ENCODE measurements around the gene DOCK2. TPM values are rescaled to one million over a fixed set of nuclear protein-coding genes. Genes with fewer than 3 reads are reported as not detected.
A peak's percentile ranks its signal among the peaks of the same experiment; 100 is the strongest.

DOCK2 gene
- total RNA-seq, 1 donor from 2014 or later, result 108 TPM

GRCh38 chr5:169785771-169786618 lies 148.9 kb downstream of the DOCK2 start:
- DNase-seq (no peak), ATAC-seq (no peak)
- intact Hi-C loops (cut with DNase I), result no loop called here
- H3K4me3 ChIP-seq, result no peak overlapping the region
- no peaks in the 10 kb centered on the region for H3K27me3 ChIP-seq (ENCODE audit: low read depth)
- H3K27ac ChIP-seq, result no peak overlapping the region
- no peaks in the 10 kb centered on the region for H3K36me3 ChIP-seq
- no peaks in the 10 kb centered on the region for H3K4me1 ChIP-seq
- TF ChIP-seq CTCF (IDR thresholded peaks at IDR 0.05), result no peak
- H3K9me3 ChIP-seq, result no peaks in the 10 kb centered on the region

- ATAC-seq, result peak; percentile 41 to 65
- DNase-seq, result no peak
- no peaks in the 10 kb centered on the region for H3K9me3 ChIP-seq
- no peaks in the 10 kb centered on the region for H3K36me3 ChIP-seq
- TF ChIP-seq CTCF (IDR thresholded peaks at IDR 0.05), result no peak
- intact Hi-C loops (cut with DNase I), result no loop called here
- H3K4me3 ChIP-seq, result no peak overlapping the region
- H3K27ac ChIP-seq, result no peak overlapping the region
- H3K27me3 ChIP-seq (ENCODE audit: low read depth), result no peaks in the 10 kb centered on the region
- no peaks in the 10 kb centered on the region for H3K4me1 ChIP-seq
Observed at GRCh38 chr5:169788168-169788567, 151.1 kb downstream of the DOCK2 start.

GRCh38 chr5:169789417-169789940 lies 152.4 kb downstream of the DOCK2 start:
- Histone ChIP-seq H3K4me1 (no peaks in the 10 kb centered on the region), H3K36me3 (peaks cover 6% of the 10 kb centered on the region), H3K9me3 (no peaks in the 10 kb centered on the region), H3K27ac (no peak overlapping the region), H3K4me3 (no peak overlapping the region), H3K27me3 (ENCODE audit: low read depth) (no peaks in the 10 kb centered on the region)
- no peak for DNase-seq
- intact Hi-C loops (cut with DNase I), result no loop called here
- no peak for TF ChIP-seq CTCF (IDR thresholded peaks at IDR 0.05)
- no peak for ATAC-seq

GRCh38 chr5:169791251-169791650 lies 154.2 kb downstream of the DOCK2 start:
- H3K36me3 ChIP-seq, result peaks cover 6% of the 10 kb centered on the region
- H3K9me3 ChIP-seq, result no peaks in the 10 kb centered on the region
- no peak overlapping the region for H3K27ac ChIP-seq
- DNase-seq (no peak), ATAC-seq (no peak)
- no peaks in the 10 kb centered on the region for H3K4me1 ChIP-seq
- intact Hi-C loops (cut with DNase I), result no loop called here
- TF ChIP-seq CTCF (IDR thresholded peaks at IDR 0.05), result no peak
- H3K4me3 ChIP-seq, result no peak overlapping the region
- H3K27me3 ChIP-seq (ENCODE audit: low read depth), result no peaks in the 10 kb centered on the region

- intact Hi-C loops (cut with DNase I), result no loop called here
- no peaks in the 10 kb centered on the region for H3K4me1 ChIP-seq
- ATAC-seq, result no peak
- no peak overlapping the region for H3K4me3 ChIP-seq
- H3K9me3 ChIP-seq, result no peaks in the 10 kb centered on the region
- TF ChIP-seq CTCF (IDR thresholded peaks at IDR 0.05), result no peak
- H3K27me3 ChIP-seq (ENCODE audit: low read depth), result no peaks in the 10 kb centered on the region
- H3K27ac ChIP-seq, result no peak overlapping the region
- DNase-seq, result no peak
- peaks cover 6% of the 10 kb centered on the region for H3K36me3 ChIP-seq
Observed at GRCh38 chr5:169795338-169795737, 158.3 kb downstream of the DOCK2 start.
